Activated T-cell treated with anti-CD3 and anti-CD28 coated beads, Interleukin-2, amount 50 U/mL, for 24 hours (primary cell): ENCODE measurements around the gene SLC25A19.

Experiments used
- DNase-seq: peaks from one replicate; pipeline ENCODE4 v3.0.0-alpha.2; 2020
- H3K27ac Mint-ChIP-seq: 2 replicates; pipeline ENCODE4 v1.8.0; 2020; ENCODE audit warnings: mild to moderate bottlenecking, mixed read lengths
- H3K27me3 Mint-ChIP-seq: 2 replicates; pipeline ENCODE4 v1.8.0; 2020; ENCODE audit warnings: mixed read lengths
- H3K36me3 Mint-ChIP-seq: 2 replicates; pipeline ENCODE4 v1.8.0; 2020; ENCODE audit warnings: low read depth, mixed read lengths
- H3K4me1 Mint-ChIP-seq: 2 replicates; pipeline ENCODE4 v1.8.0; 2020; ENCODE audit warnings: low read depth, mixed read lengths
- H3K4me3 Mint-ChIP-seq: 2 replicates; pipeline ENCODE4 v1.8.0; 2020; ENCODE audit warnings: mild to moderate bottlenecking, moderate library complexity, mixed read lengths
- H3K9me3 Mint-ChIP-seq: 2 replicates; pipeline ENCODE4 v1.8.0; 2020; ENCODE audit warnings: mixed read lengths

SLC25A19 gene

DNA sequence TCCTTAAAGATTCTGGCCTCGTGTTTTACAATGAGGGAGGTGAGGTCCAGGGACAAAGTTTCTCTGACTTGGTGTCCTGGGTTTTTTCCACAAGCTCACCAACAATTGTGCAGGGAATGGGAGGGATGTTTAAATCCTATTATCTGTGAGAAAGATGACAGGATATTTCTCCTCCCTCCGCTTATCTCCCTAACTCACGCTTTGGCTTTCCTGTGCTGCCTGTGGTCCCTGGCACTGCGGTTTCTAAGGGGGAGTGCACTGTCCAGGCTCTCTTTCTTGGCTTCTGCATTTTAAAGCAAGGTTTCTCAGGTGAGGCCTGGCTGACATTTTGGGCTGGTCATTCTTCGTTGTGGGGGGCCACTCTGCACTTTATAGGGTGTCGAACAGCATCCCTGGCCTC, 44.2 kb downstream of the SLC25A19 start:
- H3K27ac Mint-ChIP-seq: peak overlapping the region; percentile 84
- H3K4me3 Mint-ChIP-seq: no peak overlapping the region
- no peaks in the 10 kb centered on the region for H3K9me3 Mint-ChIP-seq
- H3K4me1 Mint-ChIP-seq: peaks cover 83% of the 10 kb centered on the region
- H3K36me3 Mint-ChIP-seq: peaks cover 87% of the 10 kb centered on the region
- no peaks in the 10 kb centered on the region for H3K27me3 Mint-ChIP-seq
- DNase-seq: no peak

DNA sequence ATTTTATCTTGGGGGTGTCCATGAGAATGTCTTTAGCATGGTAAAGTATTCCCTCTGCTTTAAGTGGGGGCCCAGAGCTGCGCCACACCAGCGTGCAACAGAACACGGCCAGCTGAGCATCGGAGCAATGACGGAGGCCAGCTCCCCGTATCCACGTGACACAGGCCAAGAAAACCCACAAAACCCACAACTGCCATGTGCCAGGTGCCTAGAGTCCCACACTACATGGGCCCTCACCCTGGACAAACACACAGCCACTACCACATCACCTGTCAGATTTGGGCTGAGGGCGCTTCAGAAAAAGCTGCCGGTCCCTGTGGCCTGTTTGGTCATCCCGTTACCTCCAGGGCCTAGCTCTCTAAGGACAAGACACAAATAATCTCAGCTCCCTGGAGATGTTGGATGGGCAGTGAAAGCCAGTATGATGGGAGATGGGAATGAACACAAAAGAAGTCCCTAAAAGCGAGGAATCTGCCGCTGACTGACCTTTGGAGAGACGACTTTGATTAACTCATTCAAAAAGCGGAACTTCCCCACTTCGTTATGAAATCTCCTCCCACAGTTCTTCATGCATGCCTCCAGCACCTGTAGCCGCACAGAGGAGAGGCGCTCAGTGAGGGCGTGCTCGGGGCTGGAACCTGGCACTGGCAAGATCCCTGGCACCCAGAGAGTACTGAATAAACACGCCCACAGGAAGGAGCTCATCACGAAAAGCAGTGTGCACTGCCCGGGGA, 44.9 kb downstream of the SLC25A19 start:
- no peak for DNase-seq
- no peaks in the 10 kb centered on the region for H3K27me3 Mint-ChIP-seq
- H3K36me3 Mint-ChIP-seq: peaks cover 87% of the 10 kb centered on the region
- H3K4me1 Mint-ChIP-seq: peaks cover 78% of the 10 kb centered on the region
- peak overlapping the region; percentile 84 for H3K27ac Mint-ChIP-seq
- H3K4me3 Mint-ChIP-seq: peak overlapping the region; percentile 18
- no peaks in the 10 kb centered on the region for H3K9me3 Mint-ChIP-seq

DNA sequence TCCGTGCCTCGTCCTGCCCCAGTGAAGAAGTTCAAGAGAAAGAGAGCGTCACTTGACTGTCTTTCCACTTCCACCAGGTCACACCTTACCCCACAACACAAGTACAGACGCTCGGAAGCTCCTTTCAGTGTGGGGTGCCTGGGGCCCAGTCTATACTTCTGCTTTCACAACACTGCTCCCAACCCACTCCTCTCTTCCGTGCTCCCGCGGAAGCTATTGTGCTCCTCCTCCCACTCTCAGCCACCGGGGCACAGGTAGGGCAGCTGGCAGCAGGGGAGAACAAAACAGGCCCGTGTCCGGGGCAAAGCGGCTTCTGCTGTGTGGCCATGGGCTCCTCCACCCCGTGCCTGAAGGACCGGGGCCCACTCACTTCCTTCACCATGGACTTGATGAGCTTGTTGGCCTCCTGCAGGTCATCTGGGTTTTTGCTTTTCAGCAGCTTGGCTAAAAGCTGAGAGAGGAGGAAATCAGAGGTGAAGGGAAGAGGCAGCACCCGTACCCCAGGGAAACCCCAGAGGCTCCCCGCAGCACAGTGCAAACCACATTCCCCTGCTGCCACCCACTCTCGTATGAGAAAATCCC, 46.7 kb downstream of the SLC25A19 start:
- Mint-ChIP-seq H3K27me3 (no peaks in the 10 kb centered on the region), H3K4me1 (peaks cover 75% of the 10 kb centered on the region), H3K36me3 (peaks cover 96% of the 10 kb centered on the region), H3K9me3 (no peaks in the 10 kb centered on the region), H3K4me3 (peak overlapping the region; percentile 12), H3K27ac (peak overlapping the region; percentile 91)
- DNase-seq: peak; percentile 59

DNA sequence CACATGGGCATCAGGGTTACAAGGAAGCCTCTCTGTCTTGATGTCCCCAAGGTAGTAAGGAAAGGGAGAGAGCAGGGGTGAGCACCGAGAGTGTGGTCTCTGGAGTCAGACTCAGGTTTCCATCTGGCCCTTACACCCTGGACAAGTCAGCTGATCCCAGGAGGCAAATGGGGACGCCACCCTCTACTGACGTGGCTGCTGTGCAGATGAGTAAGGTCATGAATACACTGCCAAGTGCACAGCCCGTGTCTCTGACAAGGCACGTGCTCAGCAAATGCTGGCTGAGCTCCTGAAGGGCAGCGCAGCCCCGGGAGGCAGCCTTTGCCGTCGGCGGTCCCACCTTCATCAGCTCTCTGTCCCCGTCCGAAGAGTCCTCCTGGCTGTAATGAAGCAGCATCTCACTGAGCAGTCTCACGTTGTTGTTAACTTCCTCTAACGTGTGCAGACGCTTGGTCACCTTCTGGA, 47.2 kb downstream of the SLC25A19 start:
- no peaks in the 10 kb centered on the region for H3K27me3 Mint-ChIP-seq
- peak overlapping the region; percentile 91 for H3K27ac Mint-ChIP-seq
- H3K4me1 Mint-ChIP-seq: peaks cover 71% of the 10 kb centered on the region
- H3K9me3 Mint-ChIP-seq: no peaks in the 10 kb centered on the region
- peak overlapping the region; percentile 12 for H3K4me3 Mint-ChIP-seq
- H3K36me3 Mint-ChIP-seq: peaks cover 99% of the 10 kb centered on the region
- DNase-seq: peak; percentile 49

DNA sequence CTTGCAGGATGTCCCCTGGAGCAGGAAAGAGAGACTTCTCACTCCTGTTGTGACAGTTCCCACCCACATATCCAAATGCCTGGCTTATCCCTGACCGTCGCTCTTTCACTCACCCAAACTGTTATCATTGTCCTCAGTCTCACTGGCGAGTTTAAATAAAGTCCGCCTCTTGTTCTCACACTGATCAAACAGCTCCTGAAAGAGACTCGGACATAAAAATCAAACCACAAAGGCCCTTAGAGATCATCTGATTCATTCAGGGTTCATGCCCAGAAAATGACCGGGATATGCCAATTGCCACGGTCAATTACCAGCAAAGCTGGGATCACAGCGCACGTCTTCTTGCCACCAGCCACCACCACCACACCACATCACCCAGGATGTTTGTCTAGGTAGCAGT, 47.7 kb downstream of the SLC25A19 start:
- peaks cover 67% of the 10 kb centered on the region for H3K4me1 Mint-ChIP-seq
- H3K27me3 Mint-ChIP-seq: no peaks in the 10 kb centered on the region
- peak overlapping the region; percentile 91 for H3K27ac Mint-ChIP-seq
- H3K9me3 Mint-ChIP-seq: no peaks in the 10 kb centered on the region
- peaks cover 99% of the 10 kb centered on the region for H3K36me3 Mint-ChIP-seq
- no peak for DNase-seq
- H3K4me3 Mint-ChIP-seq: no peak overlapping the region

DNA sequence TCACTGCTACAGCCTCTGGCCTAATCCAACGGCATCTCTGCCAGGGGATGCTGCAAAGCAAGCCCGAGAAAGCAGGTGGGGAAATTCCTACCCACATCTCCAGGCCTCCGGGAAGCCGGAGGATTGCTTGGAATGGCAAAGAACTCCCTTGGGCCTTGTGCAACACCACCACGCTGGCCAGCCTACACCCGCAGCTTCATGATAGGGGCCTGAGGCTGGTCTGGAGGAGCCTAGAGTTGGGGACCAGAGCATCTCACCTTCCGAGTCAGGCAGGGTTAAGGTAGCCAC, 48.1 kb downstream of the SLC25A19 start:
- Mint-ChIP-seq H3K27ac (peak overlapping the region; percentile 74), H3K36me3 (peaks cover 99% of the 10 kb centered on the region), H3K4me1 (peaks cover 64% of the 10 kb centered on the region), H3K4me3 (no peak overlapping the region), H3K9me3 (no peaks in the 10 kb centered on the region), H3K27me3 (no peaks in the 10 kb centered on the region)
- no peak for DNase-seq

DNA sequence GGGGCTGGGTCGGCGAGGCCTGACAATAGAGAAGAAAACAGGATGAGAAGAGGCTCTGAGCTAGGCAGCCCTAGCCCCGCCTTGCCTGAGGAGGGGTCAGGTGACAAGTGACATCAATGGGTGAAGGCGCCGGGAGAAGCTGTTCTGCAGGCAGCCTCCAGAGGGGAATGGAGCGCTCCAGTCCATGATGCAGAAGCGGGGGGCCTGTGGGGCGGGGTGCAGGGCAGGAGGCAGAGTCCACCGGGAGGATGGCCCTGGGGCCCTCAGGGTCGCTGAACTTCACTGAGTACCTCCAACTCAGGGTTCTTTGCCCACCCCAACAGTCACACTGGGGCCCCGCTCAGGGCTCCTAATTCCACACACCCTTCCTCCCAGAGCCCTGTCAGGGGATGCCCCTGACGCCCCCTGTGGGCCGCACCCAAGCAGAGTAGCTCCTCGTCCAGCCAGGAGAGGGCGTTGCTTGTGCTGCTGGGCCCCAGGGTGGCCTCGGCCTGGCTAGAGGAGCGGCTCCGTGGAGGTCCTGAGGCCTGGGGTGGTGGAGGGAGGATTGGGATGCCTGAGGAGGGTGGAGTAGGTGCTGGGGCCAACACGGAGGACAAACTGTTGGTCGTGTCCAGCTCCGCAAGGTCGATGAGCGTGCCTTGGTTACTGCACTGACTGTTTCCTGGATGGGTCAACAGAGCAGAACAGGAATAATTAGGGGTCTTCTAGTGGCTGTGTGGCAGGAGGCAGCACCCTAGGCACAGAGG, 48.7 kb downstream of the SLC25A19 start:
- H3K4me1 Mint-ChIP-seq: peaks cover 60% of the 10 kb centered on the region
- H3K36me3 Mint-ChIP-seq: peaks cover 99% of the 10 kb centered on the region
- DNase-seq: peak; percentile 65
- H3K27ac Mint-ChIP-seq: peak overlapping the region; percentile 74
- no peaks in the 10 kb centered on the region for H3K9me3 Mint-ChIP-seq
- H3K4me3 Mint-ChIP-seq: no peak overlapping the region
- H3K27me3 Mint-ChIP-seq: no peaks in the 10 kb centered on the region

DNA sequence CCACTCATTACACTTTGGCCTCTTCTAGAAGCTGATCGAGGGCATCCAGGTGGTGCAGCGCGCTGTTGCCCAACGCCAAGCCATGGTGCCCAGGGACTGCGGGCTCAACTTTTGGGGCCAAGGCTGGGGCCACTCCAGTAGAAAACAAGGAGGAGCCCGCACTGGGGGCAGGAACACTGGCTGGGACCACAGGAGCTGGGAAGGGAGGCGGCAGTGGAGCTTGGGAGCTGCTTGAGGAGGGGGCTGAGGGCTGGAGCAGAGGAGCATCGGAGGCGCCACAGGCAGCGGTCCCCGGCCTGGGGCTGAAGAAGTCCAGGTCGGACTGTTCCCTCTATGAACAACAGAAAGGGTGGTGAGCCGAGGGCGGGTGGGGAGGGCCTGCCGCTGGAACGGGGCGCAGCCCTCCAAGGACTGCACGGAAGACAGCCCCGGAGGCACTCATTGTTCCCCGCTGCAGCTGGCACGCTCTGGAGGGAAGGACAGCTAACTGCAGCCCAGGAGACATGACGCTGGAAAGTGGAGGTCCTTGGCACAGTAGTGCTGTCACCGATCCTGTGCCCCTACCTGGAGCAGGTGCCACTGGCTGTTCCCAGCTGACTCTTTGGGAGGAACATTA, 49.3 kb downstream of the SLC25A19 start:
- Mint-ChIP-seq H3K36me3 (peaks cover 99% of the 10 kb centered on the region), H3K4me3 (no peak overlapping the region), H3K9me3 (no peaks in the 10 kb centered on the region), H3K4me1 (peaks cover 54% of the 10 kb centered on the region), H3K27ac (peak overlapping the region; percentile 75), H3K27me3 (no peaks in the 10 kb centered on the region)
- no peak for DNase-seq

DNA sequence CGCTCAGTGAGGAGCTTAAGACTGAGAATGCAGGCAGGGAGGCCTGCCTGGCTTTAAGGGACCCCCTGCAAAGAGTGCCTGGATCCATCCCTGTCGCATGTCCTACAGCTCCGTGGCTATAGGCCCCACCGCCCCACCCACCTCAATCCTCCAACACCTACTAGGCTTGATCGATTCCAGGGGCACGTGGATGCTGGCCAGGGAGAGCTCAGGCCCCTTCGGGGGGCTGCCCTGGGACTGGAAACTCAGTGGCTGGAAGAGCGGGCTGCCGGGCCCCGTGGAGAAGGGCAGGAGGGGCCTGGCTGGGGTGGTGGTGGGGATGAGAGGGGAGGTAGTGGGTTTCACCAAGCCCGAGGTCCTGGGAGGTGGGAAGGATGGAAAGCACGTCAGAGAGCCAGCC, 50.0 kb downstream of the SLC25A19 start:
- Mint-ChIP-seq H3K36me3 (peaks cover 99% of the 10 kb centered on the region), H3K4me3 (no peak overlapping the region), H3K4me1 (peaks cover 48% of the 10 kb centered on the region), H3K27me3 (no peaks in the 10 kb centered on the region), H3K27ac (peak overlapping the region; percentile 86), H3K9me3 (no peaks in the 10 kb centered on the region)
- no peak for DNase-seq

DNA sequence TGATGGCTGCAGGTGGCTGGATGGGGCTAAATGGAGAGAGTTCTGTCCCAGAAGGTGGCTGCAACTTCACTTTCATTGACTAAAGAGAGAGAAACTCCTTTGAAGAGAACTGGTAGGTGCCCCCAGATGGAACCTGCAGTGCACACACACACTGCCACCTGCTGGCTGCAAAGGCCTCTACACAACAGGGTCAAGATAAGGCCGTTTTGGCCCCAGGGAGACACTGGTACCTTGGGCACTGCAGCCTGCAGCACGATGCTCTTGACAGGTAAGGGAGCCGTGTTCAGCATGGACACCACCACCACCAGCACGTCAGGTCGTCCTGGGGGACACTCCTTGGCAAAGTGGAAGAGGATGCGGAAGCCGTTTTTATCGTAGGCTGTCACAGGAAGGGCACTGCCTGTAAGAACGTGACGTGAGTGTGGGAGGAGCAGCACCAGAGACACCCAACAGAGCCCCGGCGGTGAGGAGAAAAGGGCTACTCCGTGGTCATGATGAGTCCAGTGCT, 50.5 kb downstream of the SLC25A19 start:
- H3K9me3 Mint-ChIP-seq: no peaks in the 10 kb centered on the region
- no peaks in the 10 kb centered on the region for H3K27me3 Mint-ChIP-seq
- H3K4me3 Mint-ChIP-seq: no peak overlapping the region
- DNase-seq: peak; percentile 78
- peaks cover 99% of the 10 kb centered on the region for H3K36me3 Mint-ChIP-seq
- peak overlapping the region; percentile 86 for H3K27ac Mint-ChIP-seq
- H3K4me1 Mint-ChIP-seq: peaks cover 43% of the 10 kb centered on the region

DNA sequence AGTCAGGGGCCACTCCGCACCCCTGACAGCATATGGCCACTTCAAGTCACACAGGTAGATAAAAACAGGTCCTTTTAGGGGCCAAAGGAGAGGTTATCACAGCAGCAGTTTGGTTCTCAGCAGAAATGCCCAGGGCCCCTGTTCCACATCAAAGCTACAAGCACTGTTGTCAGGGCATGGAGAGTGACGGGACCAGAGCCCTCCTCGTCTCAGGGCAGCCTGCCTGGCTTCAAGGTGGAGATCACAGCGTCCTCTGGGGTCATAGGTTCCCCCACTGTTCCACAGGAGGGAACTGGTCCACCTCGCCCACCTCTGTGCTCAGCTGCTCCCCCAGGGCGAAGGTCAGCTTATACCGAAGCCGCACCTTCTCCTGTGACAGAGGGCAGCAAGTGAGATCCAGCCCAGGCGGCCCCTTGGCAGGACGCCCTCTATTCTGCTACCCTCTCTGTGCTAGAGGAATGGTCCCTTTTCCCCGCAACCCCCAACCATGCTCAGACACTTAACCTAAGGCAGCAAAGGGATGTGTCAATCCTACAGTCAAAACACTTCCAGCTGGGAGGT, 51.1 kb downstream of the SLC25A19 start:
- H3K4me1 Mint-ChIP-seq: peaks cover 37% of the 10 kb centered on the region
- H3K27me3 Mint-ChIP-seq: no peaks in the 10 kb centered on the region
- no peak for DNase-seq
- H3K4me3 Mint-ChIP-seq: no peak overlapping the region
- H3K36me3 Mint-ChIP-seq: peaks cover 97% of the 10 kb centered on the region
- peak overlapping the region; percentile 64 for H3K27ac Mint-ChIP-seq
- no peaks in the 10 kb centered on the region for H3K9me3 Mint-ChIP-seq

DNA sequence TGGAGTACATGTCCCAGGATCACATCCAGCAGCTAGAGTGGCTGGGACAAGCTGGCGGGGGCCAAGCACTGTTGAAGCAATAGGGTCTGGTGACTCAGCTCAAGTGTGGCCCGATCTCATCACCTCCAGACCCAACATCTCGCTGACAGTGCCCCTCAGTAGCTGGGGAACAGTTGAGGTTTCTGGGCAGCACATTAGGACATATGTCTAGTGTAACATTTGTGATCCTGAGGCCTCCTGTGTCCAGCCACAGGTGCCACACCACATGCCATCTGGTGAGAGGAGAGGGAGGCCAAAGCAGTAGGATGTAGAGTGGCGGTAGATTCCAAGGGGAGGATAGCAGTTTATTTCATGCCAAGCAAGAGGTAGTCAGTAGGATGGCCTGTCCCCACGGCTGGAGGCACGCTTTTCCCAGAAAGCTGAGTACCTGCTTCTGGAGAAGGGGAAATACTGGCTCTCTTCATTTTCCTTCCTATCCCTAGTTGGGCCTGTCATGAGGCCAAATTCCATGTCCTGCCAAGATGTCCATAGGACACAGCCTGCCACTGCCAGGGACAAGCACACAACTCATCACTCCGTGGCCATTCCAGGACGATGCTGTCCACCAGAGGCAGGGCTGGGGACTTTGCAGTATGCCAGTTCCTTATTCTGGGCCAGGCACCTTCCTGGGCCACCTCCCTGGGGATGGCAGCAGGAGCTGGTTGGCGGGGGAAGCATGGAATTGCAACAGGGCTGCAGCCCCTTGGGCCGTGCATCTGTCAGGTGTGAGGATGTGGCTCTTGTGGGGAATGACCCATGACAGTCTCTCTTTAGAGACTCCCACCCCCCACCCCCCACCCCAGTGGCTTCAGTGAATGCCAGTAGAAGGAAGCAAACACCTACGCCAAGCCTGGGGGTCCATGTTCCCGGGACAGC, 51.9 kb downstream of the SLC25A19 start:
- peaks cover 30% of the 10 kb centered on the region for H3K4me1 Mint-ChIP-seq
- no peak for DNase-seq
- no peak overlapping the region for H3K4me3 Mint-ChIP-seq
- H3K27ac Mint-ChIP-seq: peak overlapping the region; percentile 77
- H3K36me3 Mint-ChIP-seq: peaks cover 97% of the 10 kb centered on the region
- no peaks in the 10 kb centered on the region for H3K9me3 Mint-ChIP-seq
- H3K27me3 Mint-ChIP-seq: no peaks in the 10 kb centered on the region

DNA sequence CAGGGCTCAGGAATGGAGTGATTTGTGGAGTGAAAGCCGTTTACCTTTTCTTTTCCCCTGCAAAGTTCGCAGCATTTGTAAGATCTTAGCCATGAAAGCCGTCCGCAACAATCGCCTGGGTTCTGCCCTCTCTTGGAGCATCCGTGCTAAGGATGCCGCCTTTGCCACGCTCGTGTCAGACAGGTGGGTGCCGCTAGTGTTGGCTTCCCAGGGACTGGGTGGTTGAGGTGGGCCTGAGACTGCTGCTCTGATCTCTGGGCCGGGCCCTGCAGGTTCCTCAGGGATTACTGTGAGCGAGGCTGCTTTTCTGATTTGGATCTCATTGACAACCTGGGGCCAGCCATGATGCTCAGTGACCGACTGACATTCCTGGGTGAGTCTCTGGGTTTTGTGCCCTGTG, 56.4 kb downstream of the SLC25A19 start:
- no peaks in the 10 kb centered on the region for H3K27me3 Mint-ChIP-seq
- no peaks in the 10 kb centered on the region for H3K4me1 Mint-ChIP-seq
- DNase-seq: no peak
- H3K36me3 Mint-ChIP-seq: peaks cover 98% of the 10 kb centered on the region
- H3K4me3 Mint-ChIP-seq: no peak overlapping the region
- no peak overlapping the region for H3K27ac Mint-ChIP-seq
- H3K9me3 Mint-ChIP-seq: no peaks in the 10 kb centered on the region
